Activated CD8-positive, alpha-beta T cell treated with anti-CD3 and anti-CD28 coated beads, Interleukin-2, amount 10 ng/mL, durations not matched to agents 7 days and 5 days (primary cell): ENCODE measurements around the gene SPATA21. TPM values are rescaled to one million over a fixed set of nuclear protein-coding genes. Genes with fewer than 3 reads are reported as not detected.
"Not testable (repeated sequence)": the region's sequence is repeated elsewhere in the genome, so short reads cannot be mapped to it uniquely, and the experiment has no call there.

Experiments used
- ATAC-seq: fragments of 150-1000 bp; cut with Tn5 transposase; one replicate; pipeline ENCODE4 v1.10.0; 2021; ENCODE audit warnings: moderate library complexity
- CTCF ChIA-PET: fragments of 350-600 bp; sonication (Branson Sonifier 250); formaldehyde crosslinking; loops from one replicate; lab custom pipeline; 2021; ENCODE audit warnings: antibody characterized with exemption; lab: Charles Lee
- POLR2A ChIA-PET: fragments of 350-600 bp; sonication (Branson Sonifier 250); formaldehyde crosslinking; loops from one replicate; lab custom pipeline; 2021; ENCODE audit warnings: antibody characterized with exemption; lab: Charles Lee
- DNase-seq: peaks from one replicate; pipeline ENCODE4 v3.0.0-alpha.2; 2020
- H3K27ac Mint-ChIP-seq: one replicate; pipeline ENCODE4 v1.8.0; 2021; ENCODE audit warnings: mild to moderate bottlenecking, mixed read lengths
- H3K27me3 Mint-ChIP-seq: one replicate; pipeline ENCODE4 v1.8.0; 2021; ENCODE audit warnings: low read depth, mixed read lengths
- H3K36me3 Mint-ChIP-seq: one replicate; pipeline ENCODE4 v1.8.0; 2021; ENCODE audit warnings: low read depth, mixed read lengths
- H3K4me1 Mint-ChIP-seq: one replicate; pipeline ENCODE4 v1.8.0; 2021; ENCODE audit warnings: low read depth, mixed read lengths
- H3K4me3 Mint-ChIP-seq: one replicate; pipeline ENCODE4 v1.8.0; 2021; ENCODE audit warnings: mild to moderate bottlenecking, mixed read lengths
- H3K9me3 Mint-ChIP-seq: one replicate; pipeline ENCODE4 v1.8.0; 2022; ENCODE audit warnings: mixed read lengths; ENCODE audit not compliant: insufficient read depth
- total RNA-seq, 2 experiments: library from RNA; stranded (reverse); gene quantifications; one replicate each; pipeline ENCODE4 v1.2.3, GENCODE V29; 2021

SPATA21 gene
- total RNA-seq, 2 experiments from 2014 or later: not detected

- Mint-ChIP-seq H3K9me3 (no peaks in the 10 kb centered on the region), H3K4me1 (no peaks in the 10 kb centered on the region), H3K27me3 (no peaks in the 10 kb centered on the region), H3K27ac (no peak overlapping the region), H3K4me3 (no peak overlapping the region), H3K36me3 (peaks cover 11% of the 10 kb centered on the region)
- DNase-seq: no peak
- ATAC-seq: no peak
- CTCF ChIA-PET: interaction anchor here (0.6 kb wide), 1 partner anchor 29 kb away, joined by 3 read pairs; no protein-coding TSS in a partner anchor
- POLR2A ChIA-PET: no interaction called here
These were observed 31.3 kb upstream of the SPATA21 start for GRCh38 chr1:16468558-16468957.

GRCh38 chr1:16464917-16465625 lies 27.8 kb upstream of the SPATA21 start:
- ChIA-PET POLR2A (interaction anchor here (0.6 kb wide), 1 partner anchor 24 kb away, joined by 3 read pairs; no protein-coding TSS in a partner anchor), CTCF (no interaction called here)
- H3K4me1 Mint-ChIP-seq: no peaks in the 10 kb centered on the region
- H3K36me3 Mint-ChIP-seq: peaks cover 33% of the 10 kb centered on the region
- H3K27ac Mint-ChIP-seq: no peak overlapping the region
- no peak for ATAC-seq
- no peak overlapping the region for H3K4me3 Mint-ChIP-seq
- no peaks in the 10 kb centered on the region for H3K9me3 Mint-ChIP-seq
- H3K27me3 Mint-ChIP-seq: no peaks in the 10 kb centered on the region
- no peak for DNase-seq

GRCh38 chr1:16462773-16463330 lies 25.6 kb upstream of the SPATA21 start:
- no peak for DNase-seq
- Mint-ChIP-seq H3K27me3 (no peaks in the 10 kb centered on the region), H3K27ac (no peak overlapping the region), H3K4me3 (no peak overlapping the region), H3K4me1 (no peaks in the 10 kb centered on the region), H3K36me3 (peaks cover 53% of the 10 kb centered on the region), H3K9me3 (no peaks in the 10 kb centered on the region)
- ATAC-seq: no peak
- ChIA-PET CTCF (no interaction called here), POLR2A (interaction anchor here (1.7 kb wide), 1 partner anchor 22 kb away, joined by 5 read pairs; the partner anchor contains the start of gene NECAP2)

DNA sequence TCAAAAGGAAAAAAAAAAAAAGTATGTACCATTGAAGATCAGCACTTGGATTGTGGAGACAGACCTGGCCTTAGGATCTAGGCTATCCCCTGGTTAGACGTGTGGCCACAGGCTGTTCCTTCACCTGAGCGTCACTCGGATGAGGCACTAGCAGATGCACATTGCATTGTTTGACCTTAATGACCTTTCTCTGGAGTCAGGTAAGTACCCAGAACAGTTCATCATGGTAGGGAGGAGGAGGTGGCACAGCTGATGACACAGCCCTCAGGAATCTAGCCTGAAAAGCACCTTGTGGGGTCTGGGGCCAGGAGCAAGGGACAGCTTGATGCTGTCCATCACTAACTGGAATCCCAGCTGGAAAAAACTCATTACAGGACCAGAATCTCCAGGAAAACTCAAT lies 24.5 kb upstream of the SPATA21 start:
- ChIA-PET POLR2A (no interaction called here), CTCF (no interaction called here)
- Mint-ChIP-seq H3K4me3 (no peak overlapping the region), H3K27ac (peak overlapping the region; percentile 14), H3K36me3 (peaks cover 50% of the 10 kb centered on the region), H3K4me1 (no peaks in the 10 kb centered on the region), H3K9me3 (no peaks in the 10 kb centered on the region), H3K27me3 (no peaks in the 10 kb centered on the region)
- no peak for ATAC-seq
- no peak for DNase-seq

DNA sequence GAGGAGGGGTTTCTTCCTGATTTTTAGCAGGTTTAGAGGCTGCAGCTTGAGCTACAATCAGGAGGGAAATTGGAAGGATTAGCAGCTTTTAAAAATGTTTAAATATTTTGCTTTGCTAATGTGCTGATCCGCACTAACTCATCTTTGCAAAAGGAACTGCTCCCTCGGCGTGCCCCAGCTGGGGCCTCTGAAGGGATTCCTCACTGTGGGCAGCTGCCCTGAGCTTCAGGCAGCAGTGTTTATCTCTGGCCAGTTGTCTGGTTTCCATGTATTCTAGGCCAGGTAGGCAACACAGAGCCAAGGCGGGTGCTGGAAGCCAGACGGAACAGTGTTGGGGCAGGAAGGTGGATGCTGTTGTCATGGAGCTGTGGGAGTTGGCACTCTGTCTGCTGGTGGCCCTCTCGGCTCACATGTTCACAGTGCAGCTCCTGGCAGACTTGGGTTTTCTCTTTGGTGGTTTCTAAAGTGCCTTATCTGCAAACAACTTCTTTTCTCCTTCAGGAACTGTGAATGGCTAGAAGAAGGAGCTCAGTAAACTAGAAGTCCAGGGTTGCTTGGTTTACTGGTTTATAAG lies 22.2 kb upstream of the SPATA21 start:
- Mint-ChIP-seq H3K9me3 (no peaks in the 10 kb centered on the region), H3K4me3 (no peak overlapping the region), H3K4me1 (no peaks in the 10 kb centered on the region), H3K36me3 (peaks cover 61% of the 10 kb centered on the region), H3K27me3 (no peaks in the 10 kb centered on the region), H3K27ac (no peak overlapping the region)
- ATAC-seq (no peak), DNase-seq (no peak)
- ChIA-PET CTCF (no interaction called here), POLR2A (no interaction called here)

- H3K9me3 Mint-ChIP-seq: no peaks in the 10 kb centered on the region
- no peaks in the 10 kb centered on the region for H3K27me3 Mint-ChIP-seq
- no peak overlapping the region for H3K4me3 Mint-ChIP-seq
- ChIA-PET CTCF (no interaction called here), POLR2A (interaction anchor here (0.6 kb wide), 1 partner anchor 32 kb away, joined by 3 read pairs; no protein-coding TSS in a partner anchor)
- H3K4me1 Mint-ChIP-seq: no peaks in the 10 kb centered on the region
- H3K27ac Mint-ChIP-seq: no peak overlapping the region
- DNase-seq: no peak
- ATAC-seq: no peak
- H3K36me3 Mint-ChIP-seq: peaks cover 61% of the 10 kb centered on the region
These were observed 21.6 kb upstream of the SPATA21 start for GRCh38 chr1:16458831-16459230.

DNA sequence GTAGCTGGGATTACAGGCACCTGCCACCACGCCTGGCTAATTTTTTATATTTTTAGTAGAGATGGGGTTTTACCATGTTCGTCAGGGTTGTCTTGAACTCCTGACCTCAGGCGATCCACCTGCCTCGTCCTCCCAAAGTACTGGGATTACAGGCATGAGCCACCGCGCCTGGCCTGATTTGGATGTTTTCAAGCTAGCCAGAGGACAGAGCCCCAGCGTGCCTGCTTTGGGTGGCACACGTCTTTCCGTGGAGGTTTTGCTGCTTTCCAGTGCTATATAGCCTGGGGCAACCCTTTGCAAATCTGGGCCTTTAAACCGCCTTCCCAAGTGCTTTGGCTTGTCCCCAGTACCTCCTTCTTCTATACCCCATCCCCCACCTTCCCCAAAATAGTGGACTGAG lies 18.9 kb upstream of the SPATA21 start:
- DNase-seq, H3K27me3 Mint-ChIP-seq, CTCF ChIA-PET, ATAC-seq, H3K9me3 Mint-ChIP-seq, H3K4me3 Mint-ChIP-seq, H3K27ac Mint-ChIP-seq, H3K4me1 Mint-ChIP-seq, POLR2A ChIA-PET: not testable (repeated sequence)
- H3K36me3 Mint-ChIP-seq: peaks cover 66% of the 10 kb centered on the region

- H3K4me1 Mint-ChIP-seq, CTCF ChIA-PET, ATAC-seq, H3K27me3 Mint-ChIP-seq, H3K9me3 Mint-ChIP-seq, DNase-seq, H3K4me3 Mint-ChIP-seq, POLR2A ChIA-PET, H3K27ac Mint-ChIP-seq: not testable (repeated sequence)
- peaks cover 66% of the 10 kb centered on the region for H3K36me3 Mint-ChIP-seq
These were observed 17.7 kb upstream of the SPATA21 start for GRCh38 chr1:16454909-16455308.

- ATAC-seq (no peak), DNase-seq (no peak)
- peaks cover 69% of the 10 kb centered on the region for H3K36me3 Mint-ChIP-seq
- H3K27ac Mint-ChIP-seq: no peak overlapping the region
- no peaks in the 10 kb centered on the region for H3K27me3 Mint-ChIP-seq
- ChIA-PET CTCF (no interaction called here), POLR2A (no interaction called here)
- H3K4me3 Mint-ChIP-seq: no peak overlapping the region
- peaks cover 5% of the 10 kb centered on the region for H3K4me1 Mint-ChIP-seq
- no peaks in the 10 kb centered on the region for H3K9me3 Mint-ChIP-seq
These were observed 14.8 kb upstream of the SPATA21 start for GRCh38 chr1:16451841-16452528.

GRCh38 chr1:16450863-16451481 lies 13.7 kb upstream of the SPATA21 start:
- POLR2A ChIA-PET: no interaction called here
- no peaks in the 10 kb centered on the region for H3K9me3 Mint-ChIP-seq

GRCh38 chr1:16449666-16450065 lies 12.4 kb upstream of the SPATA21 start:
- ATAC-seq (no peak), DNase-seq (no peak)
- POLR2A ChIA-PET: interaction anchor here (1.4 to 1.5 kb wide), 2 partner anchors 8 to 64 kb away, joined by 3 to 4 read pairs; no protein-coding TSS in a partner anchor
- CTCF ChIA-PET: interaction anchor here (0.9 to 1.4 kb wide), 2 partner anchors 9 kb away, joined by 3 to 4 read pairs; partner anchors contain the start of gene NECAP2
- H3K9me3 Mint-ChIP-seq: no peaks in the 10 kb centered on the region
- H3K27ac Mint-ChIP-seq: no peak overlapping the region
- peaks cover 62% of the 10 kb centered on the region for H3K36me3 Mint-ChIP-seq
- no peak overlapping the region for H3K4me3 Mint-ChIP-seq
- H3K4me1 Mint-ChIP-seq: peaks cover 5% of the 10 kb centered on the region
- no peaks in the 10 kb centered on the region for H3K27me3 Mint-ChIP-seq

More at GRCh38 chr1:16450863-16451481, 13.7 kb upstream of the SPATA21 start:
- H3K4me1 Mint-ChIP-seq: peaks cover 5% of the 10 kb centered on the region
- CTCF ChIA-PET: interaction anchor here (0.9 kb wide), 1 partner anchor 10 kb away, joined by 3 read pairs; the partner anchor contains the start of gene NECAP2
- no peak overlapping the region for H3K27ac Mint-ChIP-seq
- no peak for ATAC-seq
- no peak for DNase-seq
- H3K36me3 Mint-ChIP-seq: peaks cover 64% of the 10 kb centered on the region
- H3K4me3 Mint-ChIP-seq: no peak overlapping the region
- no peaks in the 10 kb centered on the region for H3K27me3 Mint-ChIP-seq
